C4-2B (cell line): ENCODE measurements around the gene LRRTM3.

Experiments used
- CTCF ChIP-seq: fragments of 450-650 bp; conservative IDR thresholded peaks from 2 replicates; pipeline ENCODE4 v1.5.1; 2017; ENCODE audit warnings: mild to moderate bottlenecking
- ZFX ChIP-seq: fragments of 450-650 bp; IDR thresholded peaks from 2 replicates; pipeline ENCODE4 v1.6.1; 2017

GRCh38 chr10:66964946-66965345 is 39.1 kb downstream of the LRRTM3 start:
- TF ChIP-seq CTCF (no peak), ZFX (no peak)
